Measurements from ENCODE around the gene TRIM72.
"Not testable (repeated sequence)": the region's sequence is repeated elsewhere in the genome, so short reads cannot be mapped to it uniquely, and the experiment has no call there.

The TRIM72 gene

GRCh38 chr16:31260136-31260931, 46.4 kb downstream of the TRIM72 start:
- DNase-seq, result no peak

- DNase-seq, result no peak
Measured at GRCh38 chr16:31262084-31262483, 48.2 kb downstream of the TRIM72 start.

GRCh38 chr16:31265329-31266245, 51.7 kb downstream of the TRIM72 start:
- DNase-seq, result no peak

GRCh38 chr16:31267332-31268032, 53.6 kb downstream of the TRIM72 start:
- no peak for DNase-seq

- DNase-seq, result no peak
Measured at GRCh38 chr16:31268033-31268365, 54.1 kb downstream of the TRIM72 start.

- no peak for DNase-seq
Measured at GRCh38 chr16:31268891-31269290, 55.0 kb downstream of the TRIM72 start.

GRCh38 chr16:31269541-31269940, 55.6 kb downstream of the TRIM72 start:
- peak; percentile 15 for DNase-seq

- DNase-seq, result not testable (repeated sequence)
Measured at GRCh38 chr16:31269973-31270372, 56.1 kb downstream of the TRIM72 start.

- no peak for DNase-seq
Measured at GRCh38 chr16:31270795-31271194, 56.9 kb downstream of the TRIM72 start.

- no peak for DNase-seq
Measured at GRCh38 chr16:31271621-31272190, 57.8 kb downstream of the TRIM72 start.

- DNase-seq, result no peak
Measured at GRCh38 chr16:31273187-31273586, 59.3 kb downstream of the TRIM72 start.

- DNase-seq, result no peak
Measured at GRCh38 chr16:31273676-31274075, 59.8 kb downstream of the TRIM72 start.

GRCh38 chr16:31274831-31275816, 61.2 kb downstream of the TRIM72 start:
- DNase-seq, result no peak

GRCh38 chr16:31276600-31276999, 62.7 kb downstream of the TRIM72 start:
- no peak for DNase-seq

GRCh38 chr16:31277659-31278260, 63.8 kb downstream of the TRIM72 start:
- DNase-seq, result no peak

- DNase-seq, result not testable (repeated sequence)
Measured at GRCh38 chr16:31278853-31279252, 64.9 kb downstream of the TRIM72 start.
